ENCODE results near the gene MYO1G.
"Not testable (repeated sequence)": the region's sequence is repeated elsewhere in the genome, so short reads cannot be mapped to it uniquely, and the experiment has no call there.

MYO1G gene

DNA sequence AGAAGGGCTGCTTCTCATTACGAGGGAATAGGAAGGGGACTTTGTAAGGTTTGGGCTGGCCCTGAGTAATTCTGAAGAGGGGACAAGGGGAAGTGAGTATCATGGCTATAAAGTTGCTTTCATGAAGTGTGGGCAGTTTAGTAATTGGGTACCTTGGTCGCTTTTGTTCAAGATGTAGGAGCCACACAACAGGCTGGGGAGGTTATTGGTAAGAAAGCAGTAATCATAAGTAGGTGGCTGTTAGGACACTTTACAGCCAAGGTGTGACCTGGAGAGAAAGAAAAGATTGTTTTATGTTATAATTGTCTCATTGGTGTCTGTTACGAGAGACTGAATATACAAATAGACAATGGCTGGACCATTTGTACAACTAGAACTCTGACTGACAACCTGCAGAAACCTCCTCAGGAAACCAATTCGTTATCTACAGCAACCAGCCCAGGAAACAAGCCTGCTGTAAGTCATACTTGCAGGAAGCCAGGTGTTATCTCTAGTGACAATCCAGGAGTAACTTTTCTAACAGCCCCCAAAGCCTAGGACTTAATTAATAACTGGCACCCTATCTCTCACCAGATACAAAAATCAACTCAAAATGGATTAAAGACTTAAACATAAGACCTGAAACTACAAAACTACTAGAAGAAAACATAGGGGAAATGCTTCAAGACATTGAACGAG, 16.2 kb upstream of the MYO1G start:
- H2BK12ac ChIP-seq (ENCODE audit: low read length), result no peak overlapping the region
- no peak overlapping the region for H3K27ac ChIP-seq (replicated peaks; ENCODE audit: low read length)
- no peak overlapping the region for H3K18ac ChIP-seq (ENCODE audit: low read length)
- no peaks in the 10 kb centered on the region for H3K4me1 ChIP-seq (ENCODE audit: control insufficient read depth in 2 of 2, insufficient read depth in 1 of 2, low read depth in 1 of 2, low read length in 2 of 2)
- H3K4me2 ChIP-seq (ENCODE audit: insufficient read depth, low read length, poor library complexity, severe bottlenecking), result no peak overlapping the region
- no peaks in the 10 kb centered on the region for H3K36me3 ChIP-seq (replicated peaks in 1 of 2; ENCODE audit: control insufficient read depth in 2 of 2, insufficient read depth in 2 of 2, low read length in 2 of 2)
- H2BK15ac ChIP-seq (ENCODE audit: low read length), result no peak overlapping the region
- H4K8ac ChIP-seq (ENCODE audit: low read depth, low read length), result no peak overlapping the region
- H3K27me3 ChIP-seq (ENCODE audit: control insufficient read depth in 3 of 3, insufficient read depth in 3 of 3, low read depth in 1 of 3, low read length in 3 of 3), result no peaks in the 10 kb centered on the region
- no peak overlapping the region for H4K91ac ChIP-seq (ENCODE audit: low read depth, low read length, poor library complexity)
- no peak overlapping the region for H2BK5ac ChIP-seq (ENCODE audit: low read length)
- no peak overlapping the region for H3K9ac ChIP-seq (ENCODE audit: low read depth, low read length, poor library complexity)
- H2BK120ac ChIP-seq (ENCODE audit: low read depth, low read length), result no peak overlapping the region
- no peak overlapping the region for H3K14ac ChIP-seq (ENCODE audit: low read length)
- H3K79me1 ChIP-seq (ENCODE audit: low read depth, low read length), result no peaks in the 10 kb centered on the region
- no peak overlapping the region for H3K4me3 ChIP-seq (ENCODE audit: low read length in 2 of 2)
- H3K23ac ChIP-seq (ENCODE audit: low read depth, low read length, poor library complexity), result no peak overlapping the region
- H2AFZ ChIP-seq (ENCODE audit: low read length), result no peak overlapping the region
- WGBS, 2 donors (ENCODE audit: extremely low coverage in 2 of 2, insufficient read length in 2 of 2, insufficient replicate concordance in 1 of 2), result no CpG with 5 or more reads among the region's 5 CpGs
- no peak for DNase-seq (ENCODE audit: low spot score)
- H2AK5ac ChIP-seq (ENCODE audit: low read depth, low read length), result no peak overlapping the region
- H3K9me3 ChIP-seq (replicated peaks in 1 of 2; ENCODE audit: control insufficient read depth in 2 of 2, insufficient read depth in 1 of 2, low read depth in 1 of 2, low read length in 2 of 2), result peaks cover 0 to 2% of the 10 kb centered on the region in 2 donors
- no peak overlapping the region for H3K4ac ChIP-seq (ENCODE audit: low read length)

DNA sequence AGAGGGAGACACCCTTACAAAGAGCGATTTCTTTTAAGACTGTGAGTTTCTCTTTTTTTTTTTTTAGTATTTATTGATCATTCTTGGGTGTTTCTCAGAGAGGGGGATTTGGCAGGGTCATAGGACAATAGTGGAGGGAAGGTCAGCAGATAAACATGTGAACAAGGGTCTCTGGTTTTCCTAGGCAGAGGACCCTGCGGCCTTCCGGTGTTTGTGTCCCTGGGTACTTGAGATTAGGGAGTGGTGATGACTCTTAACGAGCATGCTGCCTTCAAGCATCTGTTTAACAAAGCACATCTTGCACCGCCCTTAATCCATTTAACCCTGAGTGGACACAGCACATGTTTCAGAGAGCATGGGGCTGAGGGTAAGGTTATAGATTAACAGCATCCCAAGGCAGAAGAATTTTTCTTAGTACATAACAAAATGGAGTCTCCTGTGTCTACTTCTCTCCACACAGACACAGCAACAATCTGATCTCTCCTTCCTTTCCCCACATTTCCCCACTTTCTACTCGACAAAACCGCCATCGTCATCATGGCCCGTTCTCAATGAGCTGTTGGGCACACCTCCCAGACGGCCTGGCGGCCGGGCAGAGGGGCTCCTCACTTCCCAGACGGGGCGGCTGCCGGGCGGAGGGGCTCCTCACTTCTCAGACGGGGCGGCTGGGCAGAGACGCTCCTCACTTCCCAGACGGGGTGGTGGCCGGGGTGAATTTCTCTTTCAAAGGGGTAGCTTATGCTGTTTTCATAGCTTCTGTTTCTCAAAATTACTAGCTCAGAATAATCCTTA, 13.4 kb upstream of the MYO1G start:
- not testable (repeated sequence) for H3K4me2 ChIP-seq (ENCODE audit: insufficient read depth, low read length, poor library complexity, severe bottlenecking); H2BK12ac ChIP-seq (ENCODE audit: low read length); H3K4me3 ChIP-seq (ENCODE audit: low read length in 2 of 2); H3K27me3 ChIP-seq (ENCODE audit: control insufficient read depth in 3 of 3, insufficient read depth in 3 of 3, low read depth in 1 of 3, low read length in 3 of 3); H3K4me1 ChIP-seq (ENCODE audit: control insufficient read depth in 2 of 2, insufficient read depth in 1 of 2, low read depth in 1 of 2, low read length in 2 of 2); DNase-seq (ENCODE audit: low spot score); H2AK5ac ChIP-seq (ENCODE audit: low read depth, low read length); H4K91ac ChIP-seq (ENCODE audit: low read depth, low read length, poor library complexity); H3K4ac ChIP-seq (ENCODE audit: low read length); H3K27ac ChIP-seq (replicated peaks; ENCODE audit: low read length); H2BK5ac ChIP-seq (ENCODE audit: low read length); H3K9ac ChIP-seq (ENCODE audit: low read depth, low read length, poor library complexity); H3K9me3 ChIP-seq (replicated peaks in 1 of 2; ENCODE audit: control insufficient read depth in 2 of 2, insufficient read depth in 1 of 2, low read depth in 1 of 2, low read length in 2 of 2); H2AFZ ChIP-seq (ENCODE audit: low read length); H2BK120ac ChIP-seq (ENCODE audit: low read depth, low read length); H3K79me1 ChIP-seq (ENCODE audit: low read depth, low read length); H3K36me3 ChIP-seq (replicated peaks in 1 of 2; ENCODE audit: control insufficient read depth in 2 of 2, insufficient read depth in 2 of 2, low read length in 2 of 2); H3K23ac ChIP-seq (ENCODE audit: low read depth, low read length, poor library complexity); H3K18ac ChIP-seq (ENCODE audit: low read length); H3K14ac ChIP-seq (ENCODE audit: low read length); H4K8ac ChIP-seq (ENCODE audit: low read depth, low read length); H2BK15ac ChIP-seq (ENCODE audit: low read length)
- no CpG with 5 or more reads among the region's 21 CpGs for WGBS, 2 donors (ENCODE audit: extremely low coverage in 2 of 2, insufficient read length in 2 of 2, insufficient replicate concordance in 1 of 2)

DNA sequence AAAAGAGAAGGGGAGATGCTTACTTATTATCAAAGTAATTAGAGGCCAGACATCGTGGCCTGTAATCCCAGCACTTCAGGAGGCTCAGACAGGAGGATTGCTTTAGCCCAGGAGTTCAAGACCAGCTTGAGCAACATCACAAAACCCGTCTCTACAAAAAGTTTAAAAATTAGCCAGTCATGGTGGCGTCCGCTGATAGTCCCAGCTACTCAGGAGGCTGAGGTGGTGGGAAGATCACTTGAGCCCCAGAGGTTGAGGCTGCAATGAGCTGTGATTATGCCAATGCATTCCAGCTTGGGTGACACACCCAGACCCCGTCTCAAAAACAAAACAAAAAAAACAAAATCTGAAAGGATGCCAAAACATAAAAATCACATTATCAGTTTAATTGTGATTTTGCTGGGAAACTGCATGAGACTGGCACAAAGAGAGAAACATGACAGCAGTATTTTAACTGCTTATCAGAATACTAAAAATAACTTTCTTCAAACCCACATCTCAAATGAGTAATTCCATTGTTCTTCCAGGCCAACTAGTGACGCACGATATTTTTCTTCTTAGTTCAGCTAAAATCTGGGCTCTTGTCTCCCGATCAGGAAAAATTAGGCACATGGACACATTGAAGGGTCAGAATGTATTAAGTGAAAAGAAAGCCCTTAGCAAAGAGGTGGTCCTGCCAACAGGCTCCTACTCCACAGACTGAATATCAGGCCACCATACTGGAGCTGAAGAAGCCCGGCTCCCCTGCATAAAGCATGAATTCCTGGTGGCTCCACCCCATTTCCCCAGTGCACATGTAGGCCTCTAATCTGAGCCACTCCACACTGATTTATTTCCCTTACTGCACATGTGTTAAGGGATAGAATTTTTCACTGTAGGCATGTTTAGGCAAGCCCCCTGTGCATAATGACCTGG, 11.6 kb upstream of the MYO1G start:
- Histone ChIP-seq H3K4me3 (ENCODE audit: low read length in 2 of 2) (no peak overlapping the region), H2BK120ac (ENCODE audit: low read depth, low read length) (no peak overlapping the region), H3K18ac (ENCODE audit: low read length) (no peak overlapping the region), H3K36me3 (replicated peaks in 1 of 2; ENCODE audit: control insufficient read depth in 2 of 2, insufficient read depth in 2 of 2, low read length in 2 of 2) (peaks cover 0 to under 1% of the 10 kb centered on the region in 2 donors), H3K27me3 (ENCODE audit: control insufficient read depth in 3 of 3, insufficient read depth in 3 of 3, low read depth in 1 of 3, low read length in 3 of 3) (no peaks in the 10 kb centered on the region), H3K14ac (ENCODE audit: low read length) (no peak overlapping the region), H2BK12ac (ENCODE audit: low read length) (no peak overlapping the region), H2AK5ac (ENCODE audit: low read depth, low read length) (no peak overlapping the region), H3K4me1 (ENCODE audit: control insufficient read depth in 2 of 2, insufficient read depth in 1 of 2, low read depth in 1 of 2, low read length in 2 of 2) (peaks cover 0 to under 1% of the 10 kb centered on the region in 2 donors), H4K91ac (ENCODE audit: low read depth, low read length, poor library complexity) (no peak overlapping the region), H2AFZ (ENCODE audit: low read length) (peak overlapping the region; percentile 48), H2BK5ac (ENCODE audit: low read length) (no peak overlapping the region), H3K4me2 (ENCODE audit: insufficient read depth, low read length, poor library complexity, severe bottlenecking) (no peak overlapping the region), H2BK15ac (ENCODE audit: low read length) (no peak overlapping the region), H3K9ac (ENCODE audit: low read depth, low read length, poor library complexity) (no peak overlapping the region), H4K8ac (ENCODE audit: low read depth, low read length) (no peak overlapping the region), H3K4ac (ENCODE audit: low read length) (no peak overlapping the region), H3K27ac (replicated peaks; ENCODE audit: low read length) (no peak overlapping the region), H3K79me1 (ENCODE audit: low read depth, low read length) (no peaks in the 10 kb centered on the region), H3K23ac (ENCODE audit: low read depth, low read length, poor library complexity) (no peak overlapping the region), H3K9me3 (replicated peaks in 1 of 2; ENCODE audit: control insufficient read depth in 2 of 2, insufficient read depth in 1 of 2, low read depth in 1 of 2, low read length in 2 of 2) (peaks cover 0 to 2% of the 10 kb centered on the region in 2 donors)
- no peak for DNase-seq (ENCODE audit: low spot score)
- WGBS, 2 donors (ENCODE audit: extremely low coverage in 2 of 2, insufficient read length in 2 of 2, insufficient replicate concordance in 1 of 2), result no CpG with 5 or more reads among the region's 9 CpGs

All from neuronal stem cell (in vitro differentiated cells).